ENCODE measurements around the gene TUBGCP3.

Gene TUBGCP3

GRCh38 chr13:112469071-112469745 is 118.7 kb downstream of the TUBGCP3 start:
- TF ChIP-seq CTCF (IDR thresholded peaks at IDR 0.05): no peak
- no peak overlapping the region for H3K27ac Mint-ChIP-seq
- no peak for DNase-seq

GRCh38 chr13:112468069-112468468 is 119.9 kb downstream of the TUBGCP3 start:
- Mint-ChIP-seq H3K4me1 (no peaks in the 10 kb centered on the region), H3K27ac (no peak overlapping the region), H3K9me3 (peaks cover 24% of the 10 kb centered on the region), H3K27me3 (ENCODE audit: low read depth, poor library complexity) (no peaks in the 10 kb centered on the region), H3K4me3 (no peak overlapping the region), H3K36me3 (ENCODE audit: low read depth) (peaks cover 9% of the 10 kb centered on the region)
- DNase-seq: no peak
- TF ChIP-seq CTCF (IDR thresholded peaks at IDR 0.05): no peak

More at GRCh38 chr13:112469071-112469745, 118.7 kb downstream of the TUBGCP3 start:
- Mint-ChIP-seq H3K36me3 (ENCODE audit: low read depth) (peaks cover 6% of the 10 kb centered on the region), H3K4me3 (no peak overlapping the region), H3K4me1 (no peaks in the 10 kb centered on the region), H3K9me3 (peaks cover 20% of the 10 kb centered on the region), H3K27me3 (ENCODE audit: low read depth, poor library complexity) (no peaks in the 10 kb centered on the region)

- no peak overlapping the region for H3K4me3 Mint-ChIP-seq
- peaks cover 14% of the 10 kb centered on the region for H3K36me3 Mint-ChIP-seq (ENCODE audit: low read depth)
- H3K27me3 Mint-ChIP-seq (ENCODE audit: low read depth, poor library complexity): no peaks in the 10 kb centered on the region
- no peak for DNase-seq
- H3K27ac Mint-ChIP-seq: no peak overlapping the region
- peaks cover 22% of the 10 kb centered on the region for H3K9me3 Mint-ChIP-seq
- TF ChIP-seq CTCF (IDR thresholded peaks at IDR 0.05): no peak
- no peaks in the 10 kb centered on the region for H3K4me1 Mint-ChIP-seq
Measured at GRCh38 chr13:112467236-112467635, 120.7 kb downstream of the TUBGCP3 start.

- TF ChIP-seq CTCF (IDR thresholded peaks at IDR 0.05): no peak
- DNase-seq: no peak
- Mint-ChIP-seq H3K36me3 (ENCODE audit: low read depth) (peaks cover 18% of the 10 kb centered on the region), H3K27me3 (ENCODE audit: low read depth, poor library complexity) (no peaks in the 10 kb centered on the region), H3K4me3 (no peak overlapping the region), H3K9me3 (peaks cover 26% of the 10 kb centered on the region), H3K27ac (no peak overlapping the region), H3K4me1 (no peaks in the 10 kb centered on the region)
Measured at GRCh38 chr13:112466132-112467058, 121.6 kb downstream of the TUBGCP3 start.

GRCh38 chr13:112465251-112466131 is 122.5 kb downstream of the TUBGCP3 start:
- peaks cover 28% of the 10 kb centered on the region for H3K9me3 Mint-ChIP-seq
- H3K4me3 Mint-ChIP-seq: no peak overlapping the region
- DNase-seq: no peak
- H3K27ac Mint-ChIP-seq: no peak overlapping the region
- no peaks in the 10 kb centered on the region for H3K4me1 Mint-ChIP-seq
- no peaks in the 10 kb centered on the region for H3K27me3 Mint-ChIP-seq (ENCODE audit: low read depth, poor library complexity)
- no peak for TF ChIP-seq CTCF (IDR thresholded peaks at IDR 0.05)
- peaks cover 18% of the 10 kb centered on the region for H3K36me3 Mint-ChIP-seq (ENCODE audit: low read depth)
